ENCODE measurements around the gene PLA2G4D.

The PLA2G4D gene

GRCh38 chr15:42069496-42070278 lies 24.7 kb downstream of the PLA2G4D start:
- no peak for DNase-seq

GRCh38 chr15:42069025-42069424 lies 25.3 kb downstream of the PLA2G4D start:
- no peak for DNase-seq

GRCh38 chr15:42068601-42069000 lies 25.8 kb downstream of the PLA2G4D start:
- no peak for DNase-seq

- DNase-seq: no peak
Measured at GRCh38 chr15:42066764-42067415, 27.5 kb downstream of the PLA2G4D start.

- DNase-seq: no peak
Measured at GRCh38 chr15:42065468-42065867, 28.9 kb downstream of the PLA2G4D start.

GRCh38 chr15:42065033-42065432 lies 29.3 kb downstream of the PLA2G4D start:
- peak; percentile 44 to 62 for DNase-seq

GRCh38 chr15:42064271-42064670 lies 30.1 kb downstream of the PLA2G4D start:
- no peak for DNase-seq

GRCh38 chr15:42063122-42063848 lies 31.1 kb downstream of the PLA2G4D start:
- DNase-seq: no peak

GRCh38 chr15:42062284-42062806 lies 32.0 kb downstream of the PLA2G4D start:
- no peak for DNase-seq

GRCh38 chr15:42060797-42061196 lies 33.6 kb downstream of the PLA2G4D start:
- DNase-seq: no peak

GRCh38 chr15:42060477-42060763 lies 33.9 kb downstream of the PLA2G4D start:
- DNase-seq: no peak

GRCh38 chr15:42059661-42060476 lies 34.5 kb downstream of the PLA2G4D start:
- DNase-seq: peak; percentile 11 to 39

GRCh38 chr15:42058791-42059190 lies 35.6 kb downstream of the PLA2G4D start:
- DNase-seq: no peak

GRCh38 chr15:42057799-42058646 lies 36.3 kb downstream of the PLA2G4D start:
- no peak for DNase-seq

GRCh38 chr15:42056934-42057798 lies 37.2 kb downstream of the PLA2G4D start:
- peak in 1 of 2 experiments; percentile 23 for DNase-seq

- no peak for DNase-seq
Measured at GRCh38 chr15:42053914-42054313, 40.4 kb downstream of the PLA2G4D start.

GRCh38 chr15:42053010-42053409 lies 41.4 kb downstream of the PLA2G4D start:
- DNase-seq: no peak

GRCh38 chr15:42050484-42051255 lies 43.7 kb downstream of the PLA2G4D start:
- no peak for DNase-seq

- DNase-seq: no peak
Measured at GRCh38 chr15:42048821-42049200, 45.6 kb downstream of the PLA2G4D start.
